KOPT-K1 (cell line): ENCODE results near the gene WSCD1.

Experiments used
- H3K27ac ChIP-seq: fragments of 200-600 bp; sonication (generic); 2 replicates; pipeline ENCODE4 v1.5.1; 2016; ENCODE audit warnings: antibody characterized with exemption, mild to moderate bottlenecking, low read depth, low read length; ENCODE audit not compliant: poor library complexity, severe bottlenecking
- H3K36me3 ChIP-seq: fragments of 200-600 bp; sonication (generic); 2 replicates; pipeline ENCODE4 v1.5.1; 2017; ENCODE audit warnings: antibody characterized with exemption, mild to moderate bottlenecking, low read length, moderate library complexity; ENCODE audit not compliant: insufficient read depth
- H3K9me3 ChIP-seq: fragments of 200-600 bp; sonication (generic); 2 replicates; pipeline ENCODE4 v1.5.1; 2017; ENCODE audit warnings: antibody characterized with exemption, low read length, mild to moderate bottlenecking; ENCODE audit not compliant: insufficient read depth, poor library complexity, severe bottlenecking

WSCD1 gene

GRCh38 chr17:6046931-6047330, 23.2 kb upstream of the WSCD1 start:
- no peaks in the 10 kb centered on the region for H3K9me3 ChIP-seq

GRCh38 chr17:6047966-6048365, 22.2 kb upstream of the WSCD1 start:
- Histone ChIP-seq H3K27ac (no peak overlapping the region), H3K9me3 (no peaks in the 10 kb centered on the region), H3K36me3 (no peaks in the 10 kb centered on the region)

More at GRCh38 chr17:6046931-6047330, 23.2 kb upstream of the WSCD1 start:
- H3K36me3 ChIP-seq: no peaks in the 10 kb centered on the region
- no peak overlapping the region for H3K27ac ChIP-seq

GRCh38 chr17:6048486-6048885, 21.7 kb upstream of the WSCD1 start:
- no peaks in the 10 kb centered on the region for H3K36me3 ChIP-seq
- no peaks in the 10 kb centered on the region for H3K9me3 ChIP-seq
- H3K27ac ChIP-seq: no peak overlapping the region

- Histone ChIP-seq H3K9me3 (no peaks in the 10 kb centered on the region), H3K36me3 (no peaks in the 10 kb centered on the region), H3K27ac (no peak overlapping the region)
Measured at GRCh38 chr17:6052926-6053325, 17.3 kb upstream of the WSCD1 start.

- no peaks in the 10 kb centered on the region for H3K9me3 ChIP-seq
- H3K36me3 ChIP-seq: no peaks in the 10 kb centered on the region
- H3K27ac ChIP-seq: no peak overlapping the region
Measured at GRCh38 chr17:6054372-6054771, 15.8 kb upstream of the WSCD1 start.

GRCh38 chr17:6056104-6056503, 14.1 kb upstream of the WSCD1 start:
- Histone ChIP-seq H3K36me3 (no peaks in the 10 kb centered on the region), H3K27ac (no peak overlapping the region)

GRCh38 chr17:6057562-6057961, 12.6 kb upstream of the WSCD1 start:
- H3K36me3 ChIP-seq: no peaks in the 10 kb centered on the region
- H3K27ac ChIP-seq: no peak overlapping the region
- no peaks in the 10 kb centered on the region for H3K9me3 ChIP-seq

More at GRCh38 chr17:6056104-6056503, 14.1 kb upstream of the WSCD1 start:
- H3K9me3 ChIP-seq: no peaks in the 10 kb centered on the region

GRCh38 chr17:6059406-6059805, 10.8 kb upstream of the WSCD1 start:
- H3K27ac ChIP-seq: no peak overlapping the region
- no peaks in the 10 kb centered on the region for H3K9me3 ChIP-seq
- no peaks in the 10 kb centered on the region for H3K36me3 ChIP-seq

- no peak overlapping the region for H3K27ac ChIP-seq
- H3K9me3 ChIP-seq: no peaks in the 10 kb centered on the region
- no peaks in the 10 kb centered on the region for H3K36me3 ChIP-seq
Measured at GRCh38 chr17:6061290-6061689, 8.9 kb upstream of the WSCD1 start.

- H3K27ac ChIP-seq: no peak overlapping the region
- no peaks in the 10 kb centered on the region for H3K36me3 ChIP-seq
- no peaks in the 10 kb centered on the region for H3K9me3 ChIP-seq
Measured at GRCh38 chr17:6064868-6065267, 5.3 kb upstream of the WSCD1 start.

GRCh38 chr17:6065351-6065750, 4.8 kb upstream of the WSCD1 start:
- no peaks in the 10 kb centered on the region for H3K9me3 ChIP-seq
- no peaks in the 10 kb centered on the region for H3K36me3 ChIP-seq

GRCh38 chr17:6066183-6066948, 3.8 kb upstream of the WSCD1 start:
- no peaks in the 10 kb centered on the region for H3K36me3 ChIP-seq
- H3K9me3 ChIP-seq: no peaks in the 10 kb centered on the region
- no peak overlapping the region for H3K27ac ChIP-seq

More at GRCh38 chr17:6065351-6065750, 4.8 kb upstream of the WSCD1 start:
- no peak overlapping the region for H3K27ac ChIP-seq

- Histone ChIP-seq H3K36me3 (no peaks in the 10 kb centered on the region), H3K27ac (no peak overlapping the region), H3K9me3 (no peaks in the 10 kb centered on the region)
Measured at GRCh38 chr17:6067060-6067459, 3.1 kb upstream of the WSCD1 start.

GRCh38 chr17:6070430-6070912, 292 bp downstream of the WSCD1 start:
- Histone ChIP-seq H3K36me3 (no peaks in the 10 kb centered on the region), H3K27ac (no peak overlapping the region), H3K9me3 (no peaks in the 10 kb centered on the region)

- Histone ChIP-seq H3K9me3 (no peaks in the 10 kb centered on the region), H3K36me3 (no peaks in the 10 kb centered on the region), H3K27ac (no peak overlapping the region)
Measured at GRCh38 chr17:6070913-6071511, 833 bp downstream of the WSCD1 start.
